Urothelium cell line (cell line): ENCODE measurements around the gene TSPAN15.

ENCODE experiments used
- DNase-seq: peaks from one replicate; pipeline ENCODE4 v3.0.0; 2011; ENCODE audit warnings: low spot score, mixed read lengths
- FAIRE-seq: peaks from 2 replicates; lab custom pipeline; 2011; peaks lifted over from hg19 to GRCh38; lab: Jason Lieb, UNC

TSPAN15 gene

DNA sequence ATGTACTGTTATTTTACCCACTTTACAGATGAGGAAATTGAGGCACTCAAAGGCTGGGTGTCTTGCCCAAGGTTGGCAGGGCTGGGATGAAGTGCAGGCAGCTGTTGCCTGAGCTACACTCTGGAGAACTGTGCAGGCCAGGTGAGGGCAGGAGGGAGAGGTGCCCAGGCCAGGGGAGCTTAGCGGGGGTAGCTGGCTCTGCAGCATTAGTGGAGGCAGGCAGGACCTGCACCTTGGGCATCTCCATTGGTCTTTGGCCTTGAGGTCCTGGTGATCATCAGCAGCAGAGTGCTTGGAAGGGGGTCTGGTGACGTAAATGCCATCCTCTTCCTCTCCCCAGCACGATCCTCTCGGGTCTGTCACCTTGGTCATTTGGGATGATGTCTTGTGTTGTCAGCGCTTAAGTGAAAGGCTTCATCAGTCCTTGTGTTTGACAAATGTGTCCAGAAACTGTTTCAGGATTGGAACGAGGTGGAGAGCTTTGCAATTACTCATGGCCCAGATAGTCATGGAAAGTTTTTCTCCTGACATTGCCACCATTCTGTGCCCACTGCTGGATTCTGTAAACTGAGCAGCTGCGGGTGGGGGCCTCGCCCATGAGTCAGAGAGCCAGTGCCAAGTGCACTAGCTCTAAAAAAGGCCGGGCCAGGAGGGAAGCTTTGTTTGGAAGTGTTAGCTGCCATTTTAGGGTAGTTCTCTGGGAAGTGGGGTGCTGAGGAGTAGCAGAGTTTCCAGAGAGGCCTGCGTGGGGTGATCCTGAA, 47.6 kb downstream of the TSPAN15 start:
- FAIRE-seq, result no peak
- DNase-seq, result peak; percentile 57

DNA sequence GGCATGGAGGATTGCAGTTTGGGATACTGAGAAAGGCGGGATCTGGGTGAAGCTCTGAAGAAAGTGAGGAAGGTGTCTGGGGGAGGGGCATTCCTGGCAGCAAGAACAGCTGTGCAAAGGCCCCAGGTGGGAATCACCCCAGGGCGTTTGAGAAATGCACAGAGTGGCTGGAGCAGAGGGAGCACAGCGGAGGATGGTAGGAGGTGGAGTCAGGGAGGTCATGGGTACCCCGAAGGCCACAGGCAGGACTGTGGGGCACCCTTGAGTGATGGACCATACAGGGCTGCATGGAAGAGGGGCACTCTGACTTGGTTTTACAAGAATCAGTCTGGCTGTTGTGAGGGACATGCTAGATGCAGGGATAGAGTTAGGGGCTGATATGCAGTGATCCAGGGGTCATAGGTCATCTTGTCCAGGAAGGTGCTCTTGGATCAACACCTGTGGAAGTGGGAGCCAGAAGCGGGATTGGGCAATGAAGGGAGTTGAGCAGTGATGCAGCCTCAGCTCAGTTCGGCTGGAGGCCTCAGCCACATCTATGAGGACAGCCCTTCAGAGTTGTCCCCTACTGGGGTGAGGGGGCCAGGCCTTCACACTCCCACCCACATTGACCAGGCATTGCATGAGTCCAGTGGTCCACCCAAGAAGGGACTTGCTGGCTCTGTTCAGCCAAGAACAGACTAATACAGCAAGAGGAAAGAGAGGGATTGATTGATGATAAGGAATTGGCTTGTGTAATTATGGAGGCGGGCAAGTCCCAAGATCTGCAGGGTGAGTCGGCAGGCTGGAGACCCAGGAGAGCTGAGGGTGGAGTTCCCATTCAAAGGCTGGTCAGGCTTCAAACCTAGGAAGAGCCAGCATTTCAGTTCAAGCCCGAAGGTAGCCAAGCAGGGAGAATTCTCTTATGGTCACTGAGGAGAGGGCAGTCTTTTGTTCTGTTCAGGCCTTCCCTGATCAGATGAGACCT, 48.7 kb downstream of the TSPAN15 start:
- DNase-seq, result no peak
- no peak for FAIRE-seq

DNA sequence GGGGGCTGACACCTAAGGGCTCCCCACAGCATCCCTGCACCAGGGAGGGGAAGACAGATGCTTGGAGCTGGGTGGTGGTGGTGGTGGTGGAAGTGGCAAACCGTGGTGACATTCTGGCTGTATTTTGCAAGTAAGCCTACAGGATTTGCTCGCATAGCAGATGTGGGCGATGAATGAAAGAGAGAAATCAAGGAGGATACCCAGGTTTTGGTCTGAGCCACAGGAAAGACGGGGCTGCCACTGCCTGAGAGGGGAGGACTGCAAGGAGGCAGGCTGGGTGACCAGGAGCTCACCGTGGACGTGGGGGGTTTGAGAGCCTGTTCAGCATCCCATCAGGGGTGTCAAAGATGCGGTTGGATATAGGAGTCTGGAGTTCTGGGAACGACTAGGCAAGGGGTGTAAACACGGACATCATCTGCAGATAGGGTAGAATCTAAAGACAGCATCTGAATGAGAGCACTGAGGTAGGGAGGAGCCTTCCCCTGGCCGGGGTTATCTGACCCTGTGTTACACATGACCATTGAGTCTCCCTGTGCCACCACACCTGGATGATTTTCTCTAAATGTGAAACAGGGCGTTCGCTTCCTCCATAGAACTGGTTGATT, 49.7 kb downstream of the TSPAN15 start:
- no peak for FAIRE-seq
- no peak for DNase-seq

DNA sequence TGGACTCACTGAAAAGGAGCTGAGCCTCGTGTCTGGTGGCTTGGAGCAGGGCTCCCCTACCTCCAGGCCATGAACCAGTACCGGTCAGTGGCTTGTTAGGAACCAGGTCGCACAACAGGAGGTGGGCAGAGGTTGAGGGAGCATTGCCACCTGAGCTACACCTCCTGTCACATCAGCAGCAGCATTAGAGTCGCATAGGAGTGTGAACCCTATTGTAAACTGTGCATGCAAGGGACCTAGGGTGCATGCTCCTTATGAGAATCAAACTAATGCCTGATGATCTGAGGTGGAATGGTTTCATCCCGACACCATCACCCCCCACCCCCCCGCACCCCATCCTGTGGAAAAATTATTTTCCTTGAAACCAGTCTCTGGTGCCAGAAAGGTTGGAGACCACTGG, 50.4 kb downstream of the TSPAN15 start:
- no peak for FAIRE-seq
- DNase-seq, result no peak

DNA sequence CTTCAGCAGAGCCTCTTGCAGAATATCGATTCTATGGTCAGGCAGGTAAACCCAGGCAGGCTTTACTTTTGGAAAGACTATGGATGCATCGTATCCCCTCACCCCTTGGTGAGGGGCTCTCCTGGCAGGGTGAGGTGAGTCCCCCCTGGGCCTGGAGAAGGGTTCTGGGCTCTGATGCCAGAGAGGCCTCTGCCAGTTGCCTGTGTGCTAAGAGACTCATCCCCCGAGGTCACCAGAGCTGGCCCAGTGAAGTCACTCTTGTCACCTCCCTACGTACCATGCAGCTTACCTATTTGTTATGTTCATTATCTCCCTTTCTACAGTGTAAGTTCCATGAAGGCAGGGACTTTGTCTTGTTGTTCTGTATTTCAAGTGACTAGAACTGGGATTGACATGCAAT, 51.3 kb downstream of the TSPAN15 start:
- no peak for DNase-seq
- FAIRE-seq, result peak; percentile 79

DNA sequence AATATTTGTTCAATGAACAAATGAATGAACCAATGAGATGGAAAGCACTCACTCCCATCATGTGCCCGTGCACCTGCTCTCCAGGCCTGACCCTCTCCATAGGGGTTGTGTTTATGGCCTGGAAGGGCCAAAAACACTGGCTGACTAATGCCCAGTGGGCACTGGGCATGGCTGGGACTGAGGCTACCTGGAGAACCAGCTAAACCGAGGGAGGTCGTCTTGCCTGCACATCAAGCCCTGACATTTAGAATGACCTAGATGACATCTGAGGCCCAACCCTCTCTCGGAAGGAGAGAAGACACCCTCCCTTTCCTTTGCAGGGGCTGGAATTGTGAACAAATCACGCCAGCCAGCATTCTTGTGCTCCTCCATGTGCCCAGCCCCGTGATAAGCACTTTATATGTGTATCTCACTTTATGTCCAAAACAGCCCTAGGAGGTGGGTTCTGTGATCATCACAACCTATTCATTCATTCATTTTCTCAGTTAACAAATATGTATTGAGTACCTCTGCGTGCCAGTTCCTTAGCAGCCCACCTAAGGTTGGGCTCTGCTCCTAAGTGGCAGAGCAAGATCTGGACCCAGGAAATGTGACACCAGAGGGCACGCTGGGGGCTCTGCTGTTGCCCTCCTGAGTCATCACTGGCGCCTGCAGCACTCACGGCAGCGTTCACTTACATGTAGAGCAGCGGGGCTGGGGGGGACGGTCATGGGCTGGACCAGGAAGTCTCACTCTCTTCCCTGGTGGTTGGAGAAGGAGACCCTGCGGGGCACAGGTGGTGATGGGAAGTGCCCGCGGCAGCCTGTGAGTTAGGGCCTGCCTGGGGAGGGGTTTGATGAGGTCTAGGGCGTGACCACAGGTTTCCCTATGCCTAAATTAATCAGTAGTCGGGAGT, 52.0 kb downstream of the TSPAN15 start:
- FAIRE-seq (peak; percentile 59), DNase-seq (peak; percentile 45)

DNA sequence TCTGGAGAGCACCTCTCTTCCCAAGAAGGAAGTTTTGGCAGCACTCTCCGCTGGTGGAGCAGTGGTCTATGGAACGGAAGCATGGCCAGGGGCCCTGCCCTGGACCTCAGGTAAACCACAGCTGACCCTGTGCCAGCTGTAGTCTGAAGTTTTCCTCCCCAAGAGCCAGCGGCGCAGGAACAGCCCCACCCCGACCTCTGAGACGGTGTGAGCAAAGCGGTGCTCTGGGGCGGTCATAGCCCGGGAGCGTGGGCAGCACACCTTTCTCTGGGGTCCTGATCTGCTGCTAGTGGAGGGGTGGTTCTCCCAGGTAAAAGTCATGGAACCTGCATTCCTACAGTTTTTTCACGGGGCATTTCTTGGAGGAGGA, 52.6 kb downstream of the TSPAN15 start:
- no peak for DNase-seq
- no peak for FAIRE-seq

DNA sequence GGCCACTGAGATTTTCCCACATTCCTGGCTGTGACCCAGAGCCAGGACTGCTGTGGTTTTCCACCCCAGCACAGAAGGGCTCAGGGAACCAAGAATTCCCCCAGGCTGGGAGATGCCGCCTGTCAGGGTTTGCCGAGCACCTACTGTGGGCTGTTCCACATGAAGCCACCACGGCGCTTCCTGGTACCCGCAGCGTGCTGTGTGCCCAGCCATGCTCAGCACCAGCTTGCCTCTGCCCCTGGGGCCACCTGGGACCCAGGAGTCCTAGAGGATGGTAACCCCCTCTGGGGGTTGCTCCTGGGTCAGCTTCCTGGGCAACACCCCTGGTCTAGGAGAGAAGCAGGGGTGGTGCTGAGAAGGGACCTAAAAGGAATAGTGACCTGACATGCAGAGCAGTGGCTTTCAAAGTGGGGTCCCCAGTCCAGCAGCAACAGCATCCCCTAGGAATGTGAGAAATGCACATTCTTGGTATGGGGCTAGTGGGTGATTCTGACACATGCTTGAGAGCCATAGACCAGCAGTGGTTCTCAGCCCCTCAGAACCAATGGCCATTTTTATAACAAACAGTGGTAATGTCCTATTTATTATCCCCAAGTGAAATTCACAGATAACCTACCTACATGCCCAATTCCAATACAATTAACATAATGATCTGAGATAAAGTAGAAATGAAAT, 53.4 kb downstream of the TSPAN15 start:
- no peak for FAIRE-seq
- no peak for DNase-seq

DNA sequence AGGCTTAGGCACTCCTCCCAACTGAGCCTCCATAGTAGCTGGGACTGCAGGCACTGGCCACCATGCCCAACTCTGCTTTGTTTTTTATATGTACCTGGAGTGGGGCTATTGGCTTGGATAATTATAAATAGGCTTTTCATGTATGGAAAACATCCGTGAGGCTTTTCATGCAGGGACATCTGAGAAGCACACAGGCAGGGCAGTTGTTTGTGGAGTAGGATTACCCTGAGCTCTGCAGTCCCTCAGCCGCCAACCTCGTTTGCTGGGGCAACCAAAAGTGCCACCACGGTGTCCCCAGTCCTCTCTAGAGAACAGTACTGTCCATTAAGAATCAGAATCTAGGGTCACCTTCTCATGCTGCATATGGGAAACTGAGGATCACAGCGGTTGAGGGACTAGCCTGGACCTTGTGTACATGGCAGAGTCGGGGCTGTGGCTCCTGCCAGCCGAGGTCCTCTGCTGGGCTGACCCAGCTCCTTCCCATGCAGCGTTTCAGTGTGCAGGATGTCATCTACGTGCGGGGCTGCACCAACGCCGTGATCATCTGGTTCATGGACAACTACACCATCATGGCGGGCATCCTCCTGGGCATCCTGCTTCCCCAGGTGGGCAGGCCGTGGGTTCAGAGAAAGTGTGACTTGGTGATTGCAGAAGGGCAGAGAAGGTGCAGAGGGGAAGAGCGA, 54.5 kb downstream of the TSPAN15 start:
- DNase-seq, result no peak
- FAIRE-seq, result peak; percentile 94

DNA sequence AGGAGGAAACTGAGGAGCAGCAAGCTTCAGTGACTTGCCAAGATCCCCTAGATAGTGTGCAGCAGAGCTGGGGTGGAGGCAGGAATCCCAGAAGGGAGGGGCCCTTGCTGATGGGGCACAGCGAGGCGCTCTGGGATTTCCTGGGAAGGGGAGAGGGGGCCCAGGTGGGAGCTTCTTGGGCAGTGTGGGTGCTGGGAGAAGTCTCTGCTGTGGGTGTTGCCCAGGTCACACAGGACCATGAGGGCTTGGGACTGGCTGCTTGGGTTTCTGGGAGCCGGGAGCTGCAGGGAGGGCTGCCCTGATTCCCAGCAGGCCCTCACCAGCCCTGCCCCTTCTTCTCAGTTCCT, 55.2 kb downstream of the TSPAN15 start:
- DNase-seq (no peak), FAIRE-seq (no peak)

DNA sequence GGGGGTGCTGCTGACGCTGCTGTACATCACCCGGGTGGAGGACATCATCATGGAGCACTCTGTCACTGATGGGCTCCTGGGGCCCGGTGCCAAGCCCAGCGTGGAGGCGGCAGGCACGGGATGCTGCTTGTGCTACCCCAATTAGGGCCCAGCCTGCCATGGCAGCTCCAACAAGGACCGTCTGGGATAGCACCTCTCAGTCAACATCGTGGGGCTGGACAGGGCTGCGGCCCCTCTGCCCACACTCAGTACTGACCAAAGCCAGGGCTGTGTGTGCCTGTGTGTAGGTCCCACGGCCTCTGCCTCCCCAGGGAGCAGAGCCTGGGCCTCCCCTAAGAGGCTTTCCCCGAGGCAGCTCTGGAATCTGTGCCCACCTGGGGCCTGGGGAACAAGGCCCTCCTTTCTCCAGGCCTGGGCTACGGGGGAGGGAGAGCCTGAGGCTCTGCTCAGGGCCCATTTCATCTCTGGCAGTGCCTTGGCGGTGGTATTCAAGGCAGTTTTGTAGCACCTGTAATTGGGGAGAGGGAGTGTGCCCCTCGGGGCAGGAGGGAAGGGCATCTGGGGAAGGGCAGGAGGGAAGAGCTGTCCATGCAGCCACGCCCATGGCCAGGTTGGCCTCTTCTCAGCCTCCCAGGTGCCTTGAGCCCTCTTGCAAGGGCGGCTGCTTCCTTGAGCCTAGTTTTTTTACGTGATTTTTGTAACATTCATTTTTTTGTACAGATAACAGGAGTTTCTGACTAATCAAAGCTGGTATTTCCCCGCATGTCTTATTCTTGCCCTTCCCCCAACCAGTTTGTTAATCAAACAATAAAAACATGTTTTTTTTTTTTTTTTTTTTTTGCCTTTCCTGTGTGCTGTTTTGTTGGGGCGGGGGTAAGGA, 55.8 kb downstream of the TSPAN15 start:
- DNase-seq (no peak), FAIRE-seq (no peak)

DNA sequence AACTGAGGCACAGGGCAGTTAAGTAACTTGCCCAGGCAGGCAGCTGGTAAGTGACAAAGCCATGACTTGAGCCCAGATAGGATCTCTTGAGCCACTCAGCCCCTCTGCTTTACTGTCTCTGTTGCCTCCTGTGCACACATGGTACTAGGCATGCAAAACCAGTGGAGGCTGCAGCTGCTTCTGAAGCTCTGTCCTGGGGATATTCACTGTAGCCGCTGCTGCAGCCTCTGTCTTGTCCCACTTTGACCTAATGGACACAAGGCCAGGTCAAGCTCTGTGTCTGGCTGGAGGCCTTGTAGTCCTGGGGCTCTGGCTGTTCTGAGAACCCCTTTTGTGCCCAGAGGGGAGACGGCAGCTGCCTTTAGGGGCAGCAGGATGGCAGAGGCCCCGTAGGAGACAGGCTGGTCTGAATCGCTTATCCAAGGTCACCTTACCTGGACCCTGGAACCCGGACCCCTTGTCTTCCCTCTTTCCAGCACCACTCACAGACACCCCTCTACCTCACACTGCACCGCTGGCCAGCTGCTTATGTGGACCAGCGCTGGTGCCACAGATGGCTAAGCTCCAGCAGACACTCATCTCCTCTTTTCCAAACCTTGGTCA, 57.6 kb downstream of the TSPAN15 start:
- DNase-seq, result peak; percentile 3
- FAIRE-seq, result no peak

DNA sequence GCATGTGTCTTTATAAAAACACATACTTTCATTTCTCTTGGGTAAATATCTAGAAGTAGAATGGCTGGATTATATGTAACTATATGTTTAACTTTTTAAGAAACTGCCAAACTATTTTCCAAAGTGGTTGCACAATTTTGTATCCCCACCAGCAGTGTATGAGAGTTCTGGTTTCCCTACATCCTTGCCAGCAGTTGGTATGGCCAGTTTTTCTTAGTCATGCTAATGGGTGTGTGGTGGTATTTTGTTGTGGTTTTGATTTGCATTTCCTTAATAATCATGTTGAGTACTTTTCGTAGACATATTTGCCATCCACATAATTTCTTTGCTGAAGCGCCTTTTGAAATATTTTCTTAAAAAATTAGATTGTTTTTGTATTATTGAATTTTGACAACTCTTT, 61.6 kb downstream of the TSPAN15 start:
- DNase-seq (no peak), FAIRE-seq (no peak)

DNA sequence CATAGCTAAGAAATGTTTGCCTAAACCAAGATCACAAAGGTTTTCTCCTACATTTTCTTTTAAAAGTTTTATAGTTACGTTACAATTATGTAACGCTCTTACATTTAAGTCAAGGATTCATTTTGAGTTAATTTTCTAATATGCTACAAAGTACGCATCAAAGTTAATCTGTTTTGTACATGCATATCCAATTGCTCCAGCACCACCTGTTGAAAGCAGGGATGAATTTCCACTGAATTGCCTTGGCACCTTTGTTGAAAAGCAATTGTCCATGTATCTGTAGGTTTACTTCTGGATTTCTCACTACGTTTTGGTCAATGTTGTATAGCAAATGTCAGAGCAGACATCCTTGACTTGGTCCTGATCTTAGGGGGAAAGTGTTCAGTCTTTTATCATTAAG, 62.4 kb downstream of the TSPAN15 start:
- FAIRE-seq (no peak), DNase-seq (no peak)

DNA sequence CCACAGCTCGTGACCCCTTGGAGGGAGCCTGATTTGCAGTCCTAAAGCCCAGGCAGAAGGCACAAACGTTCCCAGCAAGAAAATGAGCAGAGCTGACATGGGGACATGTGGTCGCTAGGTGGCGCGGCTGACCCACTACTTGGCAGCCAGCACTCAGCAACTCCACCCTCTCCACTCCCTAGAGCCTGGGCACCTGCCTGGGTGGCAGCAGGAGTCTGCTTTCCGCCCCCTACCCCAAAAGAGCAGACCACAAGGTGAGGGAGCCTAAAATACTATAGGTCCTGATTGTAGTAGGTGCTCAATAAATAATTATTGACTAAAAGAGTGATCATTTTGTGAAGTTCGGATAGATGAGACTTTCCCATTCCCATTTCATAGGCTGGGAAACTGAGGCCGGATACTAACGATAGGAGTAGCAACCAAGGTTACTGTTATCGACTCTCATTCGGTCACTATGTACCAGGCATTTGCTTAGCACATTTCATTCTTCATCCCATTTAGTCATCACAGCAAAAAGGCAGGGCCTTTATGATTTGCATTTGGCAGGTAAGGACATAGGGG, 64.5 kb downstream of the TSPAN15 start:
- peak; percentile 89 for FAIRE-seq
- peak; percentile 92 for DNase-seq

DNA sequence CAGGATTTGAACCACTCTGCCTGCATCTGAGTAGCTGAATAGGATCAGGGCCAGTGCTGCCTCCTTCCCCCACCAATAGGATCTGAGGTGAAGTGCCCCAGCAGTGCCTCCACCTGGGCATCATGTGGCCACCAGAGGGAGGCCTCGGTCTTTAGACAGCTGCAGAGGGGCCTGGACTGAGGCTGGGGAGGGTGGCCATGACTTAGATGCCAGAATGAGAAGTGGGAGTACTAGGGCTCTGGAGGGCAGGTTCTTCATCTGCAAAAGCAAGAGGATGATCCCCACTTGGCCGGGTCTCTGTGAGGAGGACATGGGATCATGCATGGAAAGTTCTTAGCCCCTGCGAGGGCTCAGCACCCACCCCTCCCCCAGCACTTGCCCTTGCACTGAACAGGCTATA, 65.1 kb downstream of the TSPAN15 start:
- no peak for FAIRE-seq
- peak; percentile 85 for DNase-seq

DNA sequence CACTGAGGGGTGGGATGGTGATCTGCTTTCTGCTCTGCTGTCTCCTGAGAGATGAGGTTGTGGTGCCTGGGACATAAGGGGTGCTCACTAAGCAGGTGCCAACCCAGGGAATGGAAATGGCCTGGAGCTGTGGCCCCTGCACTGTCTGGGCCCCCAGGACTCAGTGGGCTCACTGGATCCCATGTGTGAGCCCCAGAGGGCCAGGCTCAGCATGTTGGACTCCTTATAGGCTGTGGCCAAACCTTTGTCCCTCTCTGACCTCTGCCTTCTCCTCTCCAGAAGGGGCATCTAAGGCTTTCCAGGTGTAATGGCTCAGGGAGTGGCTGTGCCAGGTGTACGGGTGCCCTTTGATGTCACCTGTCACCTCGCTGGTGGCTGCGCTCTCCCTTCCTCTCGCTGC, 65.5 kb downstream of the TSPAN15 start:
- DNase-seq, result peak; percentile 4
- FAIRE-seq, result peak; percentile 9

DNA sequence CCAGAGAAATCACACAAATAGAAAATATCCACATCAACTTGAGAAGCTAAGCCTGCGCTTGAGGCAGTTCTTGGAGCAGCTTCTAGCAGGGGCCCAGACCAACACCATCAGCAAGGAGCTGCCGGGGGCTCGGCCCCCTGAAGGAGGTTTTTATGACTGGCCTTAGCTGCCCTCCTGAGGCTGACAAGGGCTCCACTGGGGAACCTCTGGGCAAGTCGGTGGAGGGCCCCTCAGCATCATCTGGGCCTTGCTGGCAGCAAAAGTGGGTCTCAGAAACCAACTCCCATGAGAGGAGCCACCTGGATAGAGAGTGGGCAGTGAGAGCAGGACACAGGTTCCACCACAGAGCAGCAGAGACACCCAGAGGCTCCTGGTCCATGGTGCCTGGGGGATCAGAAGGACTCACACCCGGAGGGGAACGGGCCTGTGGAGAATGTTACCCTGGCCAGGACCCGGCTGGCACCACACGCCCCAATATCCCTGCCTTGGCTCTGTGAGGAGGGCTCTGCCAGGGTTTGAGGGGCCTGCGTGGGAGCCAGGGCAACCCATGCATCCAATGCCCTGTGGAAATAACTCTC, 66.1 kb downstream of the TSPAN15 start:
- no peak for FAIRE-seq

More for the DNA sequence above, 66.1 kb downstream of the TSPAN15 start:
- no peak for DNase-seq
